C4-2B (cell line): ENCODE data around the gene RALGAPB.

Source experiments
- ZFX ChIP-seq: fragments of 450-650 bp; IDR thresholded peaks from 2 replicates; pipeline ENCODE4 v1.6.1; 2017
- TF ChIP-seq, protein P1 (sequence below): fragments of 450-650 bp; conservative IDR thresholded peaks from 2 replicates; pipeline ENCODE4 v1.5.1; 2017; ENCODE audit warnings: mild to moderate bottlenecking

DNA sequence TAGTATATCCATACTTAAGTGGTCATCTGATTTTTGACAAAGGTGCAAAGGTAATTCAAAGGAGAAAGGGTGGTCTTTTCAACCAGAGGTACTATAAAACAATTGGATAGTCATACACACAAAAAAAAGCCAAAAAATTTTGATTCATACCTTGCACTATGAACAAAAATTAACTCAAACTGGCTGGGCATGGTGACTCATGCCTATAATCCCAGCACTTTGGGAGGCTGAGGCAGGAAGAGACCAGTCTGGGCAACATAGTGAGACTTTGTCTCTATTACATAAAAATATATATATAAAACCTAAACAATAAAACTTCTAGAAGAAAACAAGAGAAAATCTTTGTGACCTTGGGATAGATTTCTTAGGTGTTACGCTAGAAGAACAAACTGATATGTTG lies 64.5 kb downstream of the RALGAPB start:
- TF ChIP-seq, protein P1, sequence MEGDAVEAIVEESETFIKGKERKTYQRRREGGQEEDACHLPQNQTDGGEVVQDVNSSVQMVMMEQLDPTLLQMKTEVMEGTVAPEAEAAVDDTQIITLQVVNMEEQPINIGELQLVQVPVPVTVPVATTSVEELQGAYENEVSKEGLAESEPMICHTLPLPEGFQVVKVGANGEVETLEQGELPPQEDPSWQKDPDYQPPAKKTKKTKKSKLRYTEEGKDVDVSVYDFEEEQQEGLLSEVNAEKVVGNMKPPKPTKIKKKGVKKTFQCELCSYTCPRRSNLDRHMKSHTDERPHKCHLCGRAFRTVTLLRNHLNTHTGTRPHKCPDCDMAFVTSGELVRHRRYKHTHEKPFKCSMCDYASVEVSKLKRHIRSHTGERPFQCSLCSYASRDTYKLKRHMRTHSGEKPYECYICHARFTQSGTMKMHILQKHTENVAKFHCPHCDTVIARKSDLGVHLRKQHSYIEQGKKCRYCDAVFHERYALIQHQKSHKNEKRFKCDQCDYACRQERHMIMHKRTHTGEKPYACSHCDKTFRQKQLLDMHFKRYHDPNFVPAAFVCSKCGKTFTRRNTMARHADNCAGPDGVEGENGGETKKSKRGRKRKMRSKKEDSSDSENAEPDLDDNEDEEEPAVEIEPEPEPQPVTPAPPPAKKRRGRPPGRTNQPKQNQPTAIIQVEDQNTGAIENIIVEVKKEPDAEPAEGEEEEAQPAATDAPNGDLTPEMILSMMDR = no peak
- no peak for TF ChIP-seq ZFX
